NCI-H128 (cell line): ENCODE results near the gene PRRT4.

ENCODE experiments used
- DNase-seq: peaks from one replicate; lab custom pipeline; 2025; ENCODE audit not compliant: unreplicated experiment; lab: John Stamatoyannopoulos, UW

The PRRT4 gene

GRCh38 chr7:128349466-128349825, 12.0 kb downstream of the PRRT4 start:
- DNase-seq: no peak

GRCh38 chr7:128347647-128348097, 13.8 kb downstream of the PRRT4 start:
- no peak for DNase-seq

DNA sequence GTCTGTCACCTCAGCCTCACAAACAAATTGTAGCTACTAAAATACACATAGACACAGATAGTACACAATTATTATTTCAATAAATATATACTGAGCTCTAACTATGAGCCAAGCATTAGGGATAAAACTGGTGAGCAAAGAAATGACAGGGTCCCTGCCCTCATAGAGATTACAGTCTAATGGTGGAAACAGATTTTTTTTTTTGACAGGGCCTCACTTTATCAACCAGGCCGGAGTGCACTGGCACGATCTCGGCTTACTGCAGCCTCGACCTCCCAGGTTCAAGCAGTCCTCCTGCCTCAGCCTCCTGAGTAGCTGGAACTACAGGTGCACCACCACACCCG, 17.1 kb downstream of the PRRT4 start:
- no peak for DNase-seq

DNA sequence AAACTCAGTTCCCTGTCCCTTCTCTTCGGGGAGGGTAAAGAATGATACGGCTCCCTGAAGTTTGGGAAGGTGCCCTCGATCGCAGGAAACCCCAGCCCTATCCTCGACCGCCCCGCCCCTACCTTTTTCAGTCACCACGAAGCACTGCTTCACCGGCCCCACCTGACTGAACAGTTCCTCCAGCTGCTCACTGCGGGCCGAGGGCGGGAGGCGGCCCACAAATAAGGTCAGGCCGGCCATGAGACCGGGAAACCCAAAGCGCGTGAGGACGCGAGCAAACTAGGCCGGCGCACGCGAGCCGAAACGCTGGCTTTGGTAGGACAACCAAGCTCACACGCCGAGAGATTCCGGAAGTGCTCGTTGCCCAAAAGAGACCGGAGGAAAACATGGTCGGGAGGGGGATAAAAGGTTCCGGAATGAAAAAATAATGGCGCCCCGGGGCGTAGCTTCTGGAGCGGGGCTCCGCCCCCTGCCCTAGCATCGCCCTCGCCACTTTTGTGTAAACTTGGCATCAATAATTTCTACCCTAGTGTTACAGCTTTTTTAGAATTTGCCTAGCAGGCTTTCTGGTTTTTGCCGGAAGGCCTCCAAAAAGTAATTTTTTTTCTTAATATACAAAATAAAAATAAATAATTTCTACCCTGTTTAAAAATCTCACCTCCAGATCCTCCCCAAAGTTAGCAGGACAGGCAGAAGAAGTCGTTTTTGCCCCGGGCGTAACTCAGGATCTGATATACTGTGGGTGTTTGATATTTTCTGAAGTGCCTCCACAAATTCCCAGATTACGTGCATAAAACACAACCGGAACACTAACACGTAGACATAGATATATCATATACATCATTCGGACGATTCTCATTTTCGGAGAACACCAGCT, 17.7 kb downstream of the PRRT4 start, which contains the start of gene RBM28:
Gene RBM28 (minus strand): TSS at position 355 of the 877 bp plus-strand sequence. CDS start 115 bp downstream, at position 240.
- peak; percentile 82 for DNase-seq

GRCh38 chr7:128341733-128342132, 19.8 kb downstream of the PRRT4 start:
- DNase-seq: no peak

- no peak for DNase-seq
These were observed 25.8 kb downstream of the PRRT4 start for GRCh38 chr7:128335730-128336129.

DNA sequence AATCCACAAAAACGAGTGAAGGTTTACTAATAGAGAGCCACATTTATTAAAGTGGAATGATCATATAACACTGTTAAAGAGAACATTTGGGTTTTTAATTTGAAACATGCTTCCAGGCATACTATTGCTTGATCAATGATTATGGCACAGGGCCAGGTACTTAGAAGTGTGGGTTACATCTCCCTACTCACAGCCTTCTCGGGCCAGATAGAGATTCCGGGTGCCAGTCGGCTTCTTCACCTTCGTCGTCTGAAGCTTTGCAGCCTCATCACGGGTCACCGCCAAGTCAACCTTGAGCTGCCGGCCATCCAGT, 37.2 kb downstream of the PRRT4 start:
- no peak for DNase-seq

GRCh38 chr7:128323459-128324367, 37.8 kb downstream of the PRRT4 start:
- DNase-seq: no peak

GRCh38 chr7:128323040-128323439, 38.5 kb downstream of the PRRT4 start:
- DNase-seq: no peak

GRCh38 chr7:128322040-128322643, 39.3 kb downstream of the PRRT4 start:
- no peak for DNase-seq

DNA sequence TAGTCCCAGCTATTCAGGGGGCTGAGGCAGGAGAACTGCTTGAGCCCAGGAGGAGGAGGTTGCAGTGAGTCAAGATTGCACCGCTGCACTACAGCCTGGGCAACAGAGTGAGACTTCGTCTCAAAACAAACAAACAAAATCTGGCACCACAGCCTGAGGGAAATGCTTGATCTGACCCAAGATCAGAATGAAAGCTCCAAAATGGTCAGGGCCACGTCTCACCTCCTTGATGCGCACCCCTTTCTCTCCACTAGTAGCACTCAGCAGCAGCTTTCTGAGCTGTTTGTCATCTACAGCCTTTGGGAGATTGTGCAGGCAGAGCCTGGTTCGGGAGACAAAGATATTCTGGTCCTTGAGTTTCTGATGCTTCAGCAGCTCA, 40.5 kb downstream of the PRRT4 start:
- no peak for DNase-seq

GRCh38 chr7:128318691-128319090, 42.8 kb downstream of the PRRT4 start:
- DNase-seq: no peak

DNA sequence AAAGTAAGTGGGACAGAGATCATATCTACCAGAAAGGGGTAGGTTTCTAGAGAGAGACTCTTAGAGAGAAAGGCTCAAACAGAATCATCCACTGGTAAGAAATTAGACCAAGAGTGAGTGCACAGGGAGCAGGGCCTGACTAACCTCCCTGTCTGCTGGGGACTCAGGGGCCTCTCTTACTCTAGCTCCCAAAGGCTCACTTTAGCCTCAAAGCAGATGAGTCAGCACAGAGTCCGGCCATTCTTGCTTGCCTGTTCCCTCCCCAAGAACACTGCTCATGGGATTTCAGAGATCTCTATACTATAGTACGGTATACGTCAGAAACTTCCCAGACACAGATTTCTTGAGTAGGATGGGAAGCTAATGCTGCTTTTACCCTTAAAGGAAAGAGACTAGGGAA, 50.5 kb downstream of the PRRT4 start:
- DNase-seq: no peak

GRCh38 chr7:128310499-128310898, 51.0 kb downstream of the PRRT4 start:
- no peak for DNase-seq

DNA sequence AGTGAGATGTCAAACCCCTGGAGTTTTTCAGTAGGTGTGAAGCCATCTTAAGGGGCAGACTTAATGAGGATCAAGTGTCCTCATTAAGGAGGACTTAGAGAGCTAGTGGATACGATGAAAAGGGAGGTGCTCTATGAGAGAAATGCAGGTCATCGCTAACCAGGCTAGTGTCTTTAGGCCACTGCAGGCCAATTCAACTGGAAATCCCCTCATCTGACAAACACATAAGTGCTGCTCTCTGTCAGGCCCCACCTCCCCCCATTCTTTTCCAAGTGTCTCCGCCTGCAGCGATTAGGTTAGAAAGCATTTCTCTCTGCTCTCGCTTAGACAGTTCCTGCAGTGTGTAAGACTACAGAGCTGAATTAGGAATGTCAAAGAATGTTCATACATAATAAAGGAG, 51.5 kb downstream of the PRRT4 start:
- no peak for DNase-seq

- no peak for DNase-seq
These were observed 52.4 kb downstream of the PRRT4 start for GRCh38 chr7:128309124-128309523.

DNA sequence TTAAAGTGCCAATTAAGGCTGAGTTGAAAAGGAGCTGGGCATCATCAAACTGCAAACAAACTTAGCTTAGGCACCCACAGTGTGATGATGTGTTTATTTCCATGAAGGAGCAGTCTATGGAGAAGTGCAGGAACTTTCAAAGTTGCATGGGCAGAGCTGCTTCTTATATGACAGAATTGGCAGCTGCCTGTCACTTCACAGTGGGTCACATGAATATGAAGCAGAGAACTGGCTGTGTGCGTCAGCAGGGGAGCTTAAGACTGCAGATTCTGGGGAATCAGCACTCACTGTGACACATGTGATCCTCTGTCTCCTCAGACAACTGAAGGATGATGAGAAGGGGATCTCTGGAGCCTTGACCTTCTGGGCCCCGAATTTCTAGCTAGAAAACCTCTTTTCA, 54.4 kb downstream of the PRRT4 start:
- no peak for DNase-seq

DNA sequence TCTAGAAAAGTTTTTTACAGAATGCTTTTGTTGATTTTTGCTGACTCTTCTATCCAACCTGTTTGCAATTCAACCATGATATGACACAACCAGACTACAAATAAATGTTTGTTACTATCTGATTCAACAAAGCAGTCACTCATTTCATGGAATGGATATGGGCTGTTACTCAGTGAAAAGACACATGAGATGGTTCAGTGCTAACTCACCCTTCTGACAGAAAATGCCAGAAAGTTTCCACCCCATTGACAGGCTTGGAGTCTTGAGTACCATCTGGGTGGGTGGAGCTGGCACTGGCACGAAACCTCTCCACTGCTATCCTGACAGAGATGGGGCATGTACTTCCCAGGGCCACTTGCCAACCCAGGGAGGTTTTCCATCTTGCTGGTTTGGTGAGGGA, 57.3 kb downstream of the PRRT4 start:
- no peak for DNase-seq

GRCh38 chr7:128303643-128304042, 57.8 kb downstream of the PRRT4 start:
- no peak for DNase-seq

- no peak for DNase-seq
These were observed 58.4 kb downstream of the PRRT4 start for GRCh38 chr7:128303133-128303532.

- DNase-seq: no peak
These were observed 59.4 kb downstream of the PRRT4 start for GRCh38 chr7:128302139-128302538.
